Activated naive CD4-positive, alpha-beta T cell treated with anti-CD3 and anti-CD28 coated beads, Interleukin-2, amount 50 U/mL, for 16 hours (primary cell): ENCODE measurements around the gene GET4.

ENCODE experiments used
- DNase-seq: peaks from one replicate; pipeline ENCODE4 v3.0.0-alpha.2; 2020

GET4 gene

DNA sequence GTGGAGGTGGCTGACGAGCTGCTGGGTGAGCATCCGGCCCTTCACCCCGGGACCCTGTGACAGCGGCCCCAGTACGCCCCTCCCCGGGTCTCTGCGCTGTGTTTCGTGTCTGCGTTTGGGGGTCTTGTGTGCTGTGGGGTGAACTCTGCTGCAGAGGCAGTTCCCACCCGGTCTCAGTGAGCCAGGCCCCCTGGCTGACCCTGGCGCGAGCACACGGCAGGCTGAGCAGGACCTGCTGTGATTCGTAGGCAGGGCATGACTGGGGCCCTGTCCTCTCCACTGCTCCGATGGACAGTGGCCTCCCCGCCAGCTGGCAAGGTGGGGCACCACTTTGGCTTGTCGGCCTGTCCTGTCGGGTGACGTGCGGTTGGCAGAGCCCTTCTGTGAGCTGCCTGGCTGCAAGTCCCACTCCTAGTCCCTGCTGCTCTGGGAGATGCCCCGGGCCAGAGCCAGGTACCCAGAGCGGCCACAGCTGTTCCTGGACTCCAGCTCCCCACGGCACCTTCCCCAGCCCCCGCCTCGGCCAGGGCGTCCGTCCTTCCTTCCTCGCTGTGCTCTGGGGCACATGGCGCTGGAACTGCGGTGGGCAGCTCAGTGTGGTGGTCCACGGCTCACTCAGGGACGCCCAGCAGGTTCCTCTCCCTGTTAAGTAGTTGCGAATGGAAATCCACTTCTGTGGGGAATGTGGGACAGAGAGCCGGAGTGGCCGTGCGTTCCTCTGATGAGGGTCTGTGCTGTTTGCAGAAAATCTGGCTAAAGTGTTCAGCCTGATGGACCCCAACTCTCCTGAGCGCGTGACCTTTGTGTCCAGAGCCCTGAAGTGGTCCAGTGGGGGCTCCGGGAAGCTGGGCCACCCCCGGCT is 10.5 kb downstream of the GET4 start:
- no peak for DNase-seq

- no peak for DNase-seq
Observed at GRCh38 chr7:887488-887820, 11.1 kb downstream of the GET4 start.

DNA sequence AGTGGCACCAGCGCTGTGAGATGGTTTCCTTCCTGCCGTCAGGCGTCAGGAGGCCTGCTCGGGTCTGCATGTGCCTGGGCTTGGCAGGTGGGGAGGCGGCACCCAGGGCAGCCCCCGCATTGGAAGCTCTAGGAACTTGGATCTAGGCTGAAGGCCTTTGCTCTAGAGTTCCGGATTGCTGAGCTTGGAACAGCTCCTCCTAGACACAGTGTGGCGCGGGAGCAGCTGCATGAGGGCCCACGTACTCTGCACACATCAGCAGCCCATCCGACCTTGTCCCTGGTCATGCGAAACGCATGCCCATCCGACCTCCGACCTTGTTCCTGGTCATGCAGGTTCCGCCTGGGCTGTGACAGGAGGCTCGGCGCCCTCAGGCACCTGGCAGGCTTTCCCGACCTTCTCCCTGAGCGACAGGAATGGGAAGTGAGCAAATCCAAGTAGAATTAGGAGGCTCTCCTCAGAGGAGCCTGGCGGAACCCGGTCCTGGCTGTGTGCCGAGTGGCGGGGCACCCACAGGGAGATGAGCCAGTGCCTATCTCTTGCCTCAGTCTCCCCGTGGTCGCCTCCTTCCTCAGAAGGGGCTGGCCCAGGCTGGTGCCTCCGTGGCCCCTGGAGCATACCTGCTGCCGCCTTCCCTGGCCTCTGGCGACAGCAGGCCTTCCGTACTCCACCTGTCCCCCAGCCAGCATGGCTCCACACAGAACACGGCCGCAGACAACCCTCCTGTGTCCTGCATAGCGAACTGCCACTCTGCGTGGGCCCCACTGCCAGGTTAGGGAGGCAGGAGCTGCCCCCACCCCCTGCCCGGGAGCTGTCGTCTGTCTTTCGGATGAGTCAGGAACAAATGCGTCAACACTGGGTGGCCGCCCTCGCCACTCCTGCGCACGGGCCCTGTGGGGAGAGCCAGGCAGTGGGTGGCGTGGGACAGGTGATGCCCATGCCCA is 12.0 kb downstream of the GET4 start:
- DNase-seq = no peak

DNA sequence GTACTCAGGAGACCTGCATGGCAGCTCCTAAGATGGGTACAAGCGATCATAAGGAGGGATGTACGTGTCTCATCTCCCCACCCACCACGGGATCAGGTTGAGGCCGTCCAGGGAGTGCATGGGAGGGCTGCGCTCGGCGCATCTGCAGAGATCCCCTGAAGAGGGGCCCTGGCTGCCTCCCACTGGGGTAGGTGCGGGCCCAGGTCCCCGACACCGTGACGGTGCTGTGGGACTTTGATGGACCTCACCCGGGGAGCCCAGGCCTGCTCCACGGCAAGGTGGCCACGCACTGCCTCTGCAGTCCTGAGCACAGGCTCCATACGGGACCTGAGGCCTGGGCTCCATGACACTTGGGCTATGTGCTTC is 12.7 kb downstream of the GET4 start:
- DNase-seq = no peak

GRCh38 chr7:889391-889790 is 13.0 kb downstream of the GET4 start:
- no peak for DNase-seq

- DNase-seq = no peak
Observed at GRCh38 chr7:890868-891267, 14.5 kb downstream of the GET4 start.

DNA sequence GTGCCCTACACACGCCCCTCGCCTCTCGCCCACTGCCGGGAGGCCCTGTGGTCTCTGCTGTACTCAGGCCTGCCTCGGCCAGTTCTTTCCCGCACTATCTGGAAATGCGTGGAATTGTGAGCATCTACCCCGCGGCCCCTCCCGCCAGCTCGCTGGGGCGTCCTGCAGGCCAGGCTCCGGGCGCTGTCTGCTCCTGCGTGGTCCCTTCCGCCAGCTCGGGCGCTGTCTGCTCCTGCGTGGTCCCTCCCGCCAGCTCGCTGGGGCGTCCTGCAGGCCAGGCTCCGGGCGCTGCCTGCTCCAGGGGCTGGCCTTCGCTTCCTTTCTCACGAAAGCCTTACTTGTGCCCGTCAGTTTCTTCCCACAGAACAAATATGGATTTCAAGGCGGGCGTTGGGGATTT is 14.9 kb downstream of the GET4 start:
- no peak for DNase-seq

DNA sequence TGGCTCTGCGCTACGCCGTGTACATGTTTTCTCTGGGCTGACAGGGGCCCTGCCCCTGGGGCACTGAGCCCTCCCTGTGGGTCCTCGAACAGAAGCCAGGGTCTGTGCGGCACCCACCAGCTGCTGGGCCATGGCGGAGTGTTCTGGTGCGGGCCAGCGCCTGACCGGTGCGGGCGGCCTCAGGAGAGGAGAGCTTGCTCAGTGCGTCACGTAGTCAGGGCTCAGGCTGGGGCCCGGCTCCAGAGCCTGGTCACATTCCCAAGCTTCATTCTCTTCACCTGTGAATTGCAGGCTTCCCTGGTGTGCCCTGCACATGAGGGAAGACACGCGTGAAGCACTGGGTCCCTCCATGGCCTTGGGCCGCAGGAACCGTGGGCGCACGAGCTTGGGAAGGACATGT is 15.5 kb downstream of the GET4 start:
- DNase-seq = no peak

DNA sequence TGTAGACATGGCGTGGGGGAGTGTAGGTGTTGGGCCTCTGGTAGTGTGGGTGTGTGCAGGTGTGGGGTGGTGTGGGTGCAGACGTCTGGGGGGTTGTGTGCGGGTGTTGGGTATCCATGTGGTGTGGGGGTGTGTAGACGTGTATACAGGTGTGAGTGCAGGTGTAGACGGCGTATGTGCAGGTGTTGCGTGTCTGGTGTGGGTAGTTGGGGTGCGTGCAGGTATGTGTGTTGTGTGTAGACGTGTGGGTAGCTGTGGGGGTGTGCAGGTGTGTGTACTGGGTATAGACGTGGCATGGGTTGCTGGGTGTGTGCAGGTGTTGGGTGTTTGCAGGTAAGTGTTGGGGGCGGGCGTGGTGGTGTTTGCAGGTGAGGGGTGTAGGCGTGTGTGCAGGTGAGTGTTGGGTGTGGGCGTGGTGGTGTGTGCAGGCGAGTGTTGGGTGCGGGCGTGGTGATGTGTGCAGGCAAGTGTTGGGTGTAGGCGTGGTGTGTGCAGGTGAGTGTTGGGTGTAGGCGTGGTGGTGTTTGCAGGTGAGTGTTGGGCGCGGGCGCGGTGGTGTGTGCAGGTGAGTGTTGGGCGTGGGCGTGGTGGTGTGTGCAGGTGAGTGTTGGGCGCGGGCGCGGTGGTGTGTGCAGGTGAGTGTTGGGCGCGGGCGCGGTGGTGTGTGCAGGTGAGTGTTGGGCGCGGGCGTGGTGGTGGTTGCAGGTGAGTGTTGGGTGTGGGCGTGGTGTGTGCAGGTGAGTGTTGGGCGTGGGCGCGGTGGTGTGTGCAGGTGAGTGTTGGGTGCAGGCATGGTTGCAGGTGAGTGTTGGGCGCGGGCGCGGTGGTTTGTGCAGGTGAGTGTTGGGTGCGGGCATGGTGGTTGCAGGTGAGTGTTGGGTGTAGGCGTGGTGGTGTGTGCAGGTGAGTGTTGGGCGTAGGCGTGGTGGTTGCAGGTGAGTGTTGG is 16.6 kb downstream of the GET4 start:
- no peak for DNase-seq

- no peak for DNase-seq
Observed at GRCh38 chr7:893686-894085, 17.3 kb downstream of the GET4 start.

DNA sequence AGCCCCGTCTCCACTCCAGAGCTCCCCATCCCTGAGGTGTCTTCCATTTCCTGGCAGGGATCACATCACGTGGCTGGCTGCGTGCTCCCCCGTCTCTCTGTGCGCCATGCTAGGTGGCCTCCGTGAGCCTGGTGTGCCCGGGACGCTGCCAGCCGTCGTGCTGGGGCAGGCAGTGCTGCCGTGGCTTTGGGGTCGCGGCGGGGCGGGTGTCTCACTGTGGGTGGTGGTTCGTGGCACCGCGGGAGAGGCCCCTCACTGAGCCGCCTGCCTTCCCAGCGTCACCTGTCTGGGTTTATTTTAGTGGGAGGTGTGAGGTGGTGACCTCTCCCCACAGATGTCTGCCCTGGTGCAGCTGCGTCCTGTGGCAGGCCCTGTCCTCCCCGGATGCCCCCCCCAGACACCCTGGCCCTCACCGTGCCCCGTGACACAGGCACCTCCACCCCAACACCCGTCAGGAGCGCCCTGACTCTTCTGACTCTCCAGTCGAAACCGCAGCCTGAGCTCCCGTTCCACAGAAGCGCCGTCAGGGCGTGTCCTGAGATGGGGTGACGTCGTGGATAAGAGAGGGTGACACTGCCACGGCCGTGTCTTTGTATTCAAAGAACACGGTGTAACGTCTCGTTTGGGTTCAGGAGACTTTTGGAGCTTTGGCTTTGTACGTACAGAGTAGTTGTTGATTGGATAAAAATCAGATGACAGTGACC is 18.0 kb downstream of the GET4 start:
- DNase-seq = no peak

- DNase-seq = no peak
Observed at GRCh38 chr7:894927-895450, 18.6 kb downstream of the GET4 start.

DNA sequence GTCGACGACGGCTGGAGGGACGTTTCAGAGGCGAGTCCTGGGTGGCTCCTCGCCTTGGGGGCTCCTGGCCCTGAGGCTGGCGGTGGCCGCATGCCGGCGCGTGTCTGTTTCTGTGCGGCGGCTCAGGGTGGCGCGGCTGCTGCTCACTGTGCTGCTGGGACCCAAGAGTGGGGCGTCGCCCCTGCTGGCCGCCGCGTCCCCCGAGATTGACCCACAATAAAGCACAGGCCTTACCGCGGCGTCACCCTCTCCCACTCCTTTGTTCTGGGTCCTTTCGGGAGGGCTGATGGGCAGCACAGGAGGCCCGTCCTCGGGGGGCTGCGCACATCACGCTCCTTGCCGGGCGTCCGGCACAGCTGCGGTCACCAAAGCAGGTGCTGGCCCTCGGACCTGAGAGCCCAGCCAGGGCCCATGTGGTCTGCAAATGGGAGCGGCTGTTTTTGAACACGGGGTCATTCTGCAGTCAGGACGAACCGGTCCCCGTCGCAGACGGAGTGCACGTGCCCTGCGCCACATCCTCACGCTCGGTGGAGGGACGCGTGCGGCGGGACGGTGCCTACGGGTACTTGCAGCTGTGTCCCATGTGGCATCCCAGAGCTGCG is 19.2 kb downstream of the GET4 start:
- DNase-seq = no peak

DNA sequence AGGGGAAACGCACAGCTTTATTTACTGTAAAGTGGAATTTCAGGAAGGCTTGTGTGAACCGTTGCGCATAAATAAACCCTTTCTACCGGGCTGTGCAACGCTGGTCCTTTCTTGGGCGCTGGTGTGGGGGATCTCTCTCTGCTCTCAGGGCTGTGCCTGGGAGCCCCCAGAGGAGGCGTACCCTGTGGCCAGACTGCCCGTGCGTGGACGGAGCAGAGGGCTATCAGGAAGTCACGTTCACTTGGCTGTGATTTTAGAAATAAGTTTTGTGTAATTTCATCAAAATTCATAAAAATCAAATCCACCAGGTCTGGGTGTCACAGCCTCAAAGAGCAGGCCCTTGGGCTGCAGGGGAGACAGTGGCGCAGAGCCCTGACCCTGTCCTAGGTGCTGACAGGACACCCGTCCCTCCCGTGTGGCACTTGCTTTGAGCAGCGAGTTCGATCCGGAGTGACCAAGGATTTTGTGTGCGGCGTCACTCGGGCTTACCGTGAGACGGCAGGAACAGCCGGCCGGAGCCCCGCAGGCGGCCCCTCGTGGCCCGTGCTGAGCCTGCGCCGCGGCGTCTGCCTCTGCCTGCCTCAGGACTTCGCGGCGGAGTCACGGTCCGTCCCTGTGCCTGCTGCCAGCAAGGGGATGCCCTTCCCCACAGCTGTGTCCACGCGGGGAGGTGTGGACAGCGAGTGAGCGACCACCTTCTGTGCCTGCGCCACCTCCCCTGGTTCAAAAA is 20.2 kb downstream of the GET4 start:
- no peak for DNase-seq

DNA sequence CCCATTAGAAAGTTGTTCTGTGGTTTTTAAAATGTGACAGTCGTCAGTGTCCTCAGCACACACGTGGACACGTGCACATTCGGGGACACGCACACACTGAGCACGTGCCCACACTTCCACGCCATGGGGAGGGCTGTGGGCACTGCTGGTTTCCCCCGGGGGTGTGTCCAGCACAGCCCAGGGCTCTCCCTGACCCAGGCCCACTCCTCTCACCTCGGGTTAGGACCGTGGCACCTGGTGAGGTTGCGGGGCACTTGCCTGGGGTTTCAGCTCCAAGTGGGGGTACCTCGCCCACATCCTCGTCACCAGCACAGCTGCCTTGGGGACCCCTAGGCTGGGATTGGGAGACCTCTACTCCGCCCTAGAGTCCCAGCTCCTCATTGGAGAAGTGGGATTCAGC is 20.7 kb downstream of the GET4 start:
- DNase-seq = no peak

DNA sequence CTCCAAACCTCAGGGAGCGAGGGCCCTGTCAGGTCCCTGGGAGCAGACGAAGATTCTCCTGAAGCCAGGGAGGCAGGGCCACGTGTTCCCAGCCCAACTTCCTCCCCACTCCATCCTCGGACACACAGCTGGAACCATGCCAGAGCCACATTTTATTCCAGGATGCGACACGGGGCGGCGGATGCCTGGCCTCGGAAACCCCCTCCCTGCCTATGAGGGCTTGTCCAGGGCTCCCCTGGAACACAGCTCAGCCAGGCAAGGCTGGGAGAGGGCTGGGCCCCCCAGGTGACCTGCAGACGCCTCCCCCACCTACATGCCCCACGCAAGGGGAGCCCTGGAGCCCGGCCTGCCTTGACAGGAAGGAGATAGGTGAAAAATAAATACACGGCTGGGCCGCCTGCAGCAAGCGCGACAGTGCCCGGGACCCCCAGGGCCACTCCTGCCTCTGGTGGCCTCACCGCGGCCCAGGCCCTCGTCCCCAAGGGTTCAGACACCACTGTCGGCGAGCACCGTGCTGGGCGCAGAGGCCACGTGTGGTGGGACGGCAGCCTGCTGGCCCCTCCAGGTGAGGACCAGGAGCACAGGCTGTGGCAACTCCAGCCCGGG is 21.5 kb downstream of the GET4 start:
- no peak for DNase-seq

- DNase-seq = no peak
Observed at GRCh38 chr7:898460-898854, 22.1 kb downstream of the GET4 start.

DNA sequence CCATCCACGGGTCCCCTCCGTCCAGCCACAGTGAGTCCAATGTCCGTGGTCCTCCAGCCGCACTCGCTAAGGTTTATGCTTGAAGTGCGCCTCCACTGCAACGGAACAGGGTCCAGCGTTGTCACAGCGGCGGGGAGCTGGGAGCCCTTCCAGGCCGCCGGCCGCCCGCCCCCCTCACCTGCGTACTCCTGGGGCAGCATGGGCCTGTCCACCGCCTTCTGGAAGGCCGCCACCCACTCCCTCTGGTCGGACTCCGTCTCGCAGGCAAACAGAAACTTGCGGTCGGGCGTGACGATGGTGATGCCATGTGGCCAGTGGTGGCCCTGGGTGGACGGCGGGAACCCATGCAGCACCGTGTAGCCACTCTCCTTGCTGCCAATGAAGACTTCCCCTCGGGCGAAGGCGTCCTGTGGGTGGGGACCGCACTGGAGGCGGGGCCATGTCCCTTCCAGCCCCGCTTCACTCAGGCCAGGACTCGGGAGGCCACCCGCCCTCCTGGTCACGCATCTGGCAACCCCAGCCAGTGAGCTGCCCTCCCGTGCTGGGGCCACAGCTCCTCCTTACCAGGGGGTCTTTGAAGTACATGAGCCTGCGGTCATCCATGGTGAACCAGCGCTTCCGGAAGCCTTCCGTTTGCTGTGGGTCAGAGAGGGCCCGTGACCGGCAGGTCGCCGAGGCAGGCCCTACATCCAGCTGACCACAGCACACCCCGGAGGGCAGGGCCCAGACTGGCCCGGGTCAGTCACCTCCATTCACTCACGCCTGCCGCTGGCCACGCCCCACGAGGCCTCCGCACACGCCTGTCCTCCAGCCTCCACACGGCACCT is 22.7 kb downstream of the GET4 start:
- DNase-seq = no peak

GRCh38 chr7:899806-900205 is 23.5 kb downstream of the GET4 start:
- no peak for DNase-seq
